Kidney (tissue), 14 donors: ENCODE measurements around the gene KNDC1. TPM values are rescaled to one million over a fixed set of nuclear protein-coding genes. Genes with fewer than 3 reads are reported as not detected.

ENCODE experiments used
- DNase-seq, 5 donors: peaks; one replicate each; pipeline ENCODE4 v3.0.0-alpha.2; 2013 to 2020
- FAIRE-seq: peaks from 2 replicates; lab custom pipeline; 2012; peaks lifted over from hg19 to GRCh38; lab: Jason Lieb, UNC
- H3K27ac ChIP-seq, 2 donors: one replicate each; pipeline ENCODE4 v1.7.0; 2013; ENCODE audit warnings: low read depth in 2 of 2, low read length in 2 of 2, inconsistent platforms in 1 of 2
- H3K27me3 ChIP-seq: one replicate; pipeline ENCODE4 v1.7.1; 2013; ENCODE audit warnings: low read length, inconsistent platforms; ENCODE audit not compliant: control insufficient read depth, insufficient read depth
- H3K36me3 ChIP-seq, 3 donors: one replicate each; pipeline versions ENCODE4 v1.7.0 to v1.7.1; 2013; ENCODE audit warnings: low read length in 3 of 3, control low read depth in 1 of 3, inconsistent platforms in 1 of 3; ENCODE audit not compliant: insufficient read depth in 3 of 3, control insufficient read depth in 2 of 3
- H3K4me1 ChIP-seq, 3 donors: one replicate each; pipeline versions ENCODE4 v1.7.0 to v1.7.1; 2013; ENCODE audit warnings: low read length in 3 of 3, inconsistent platforms in 1 of 3, low read depth in 1 of 3; ENCODE audit not compliant: control insufficient read depth in 2 of 3, insufficient read depth in 2 of 3
- H3K4me3 ChIP-seq, 3 donors: one replicate each; pipeline versions ENCODE4 v1.7.0 to v1.8.1; 2013; ENCODE audit warnings: low read length in 3 of 3, control low read depth in 1 of 3, inconsistent platforms in 1 of 3
- H3K9ac ChIP-seq, 3 donors: one replicate each; pipeline versions ENCODE4 v1.7.0 to v1.7.1; 2013; ENCODE audit warnings: low read length in 3 of 3, control low read depth in 1 of 3, inconsistent platforms in 1 of 3
- H3K9me3 ChIP-seq, 3 donors: one replicate each; pipeline versions ENCODE4 v1.7.0 to v1.7.1; 2013; ENCODE audit warnings: low read length in 3 of 3, control low read depth in 1 of 3, inconsistent platforms in 1 of 3; ENCODE audit not compliant: control insufficient read depth in 2 of 3, insufficient read depth in 1 of 3
- CTCF ChIP-seq: IDR thresholded peaks from 3 replicates; pipeline ENCODE4 v1.5.1; 2012; ENCODE audit warnings: mild to moderate bottlenecking, moderate library complexity, borderline replicate concordance; ENCODE audit not compliant: insufficient read depth; ENCODE audit errors: extremely low read depth
- intact Hi-C: fragments of 100-400 bp; cut with DNase I; formaldehyde crosslinking; loops from one replicate; pipeline ENCODE4 v1.11.1; 2022
- polyA plus RNA-seq: library from polyadenylated mRNA; stranded (reverse); fragments of 350-450 nt; fragmentation: Illumina TruSeq; extraction: RNeasy Lipid Tissue Mini Kit (QIAGEN cat#74804); gene quantifications from one replicate; pipeline ENCODE4 v1.2.3, GENCODE V29; 2014; ENCODE audit warnings: low read depth, low replicate concordance; ENCODE audit not compliant: insufficient read depth
- total RNA-seq: library from RNA; stranded (reverse); fragmentation: NEBNext Ultra II Directional; extraction: Animal tissue kit (Norgen Biotek cat#: 25700); gene quantifications from one replicate; pipeline ENCODE4 v1.2.1, GENCODE V29; 2021
- donor health status: control.
- donor health status: control.
- donor health status: control.
- donor health status: control.
- donor health status: control.
- donor health status: DM: yes; HTN: yes; CAD: no.
- donor health status: Normal renal cell carcinoma (clear cell type).

KNDC1 gene
- total and polyA plus RNA-seq, 2 donors from 2014 or later, result 0.43 to 8.7 TPM

- no peaks in the 10 kb centered on the region for H3K4me1 ChIP-seq
- FAIRE-seq (no peak), DNase-seq (no peak)
- intact Hi-C loops, result no loop called here
- H3K36me3 ChIP-seq, result no peaks in the 10 kb centered on the region
- no peak overlapping the region for H3K4me3 ChIP-seq
- no peaks in the 10 kb centered on the region for H3K27me3 ChIP-seq
- TF ChIP-seq CTCF, result no peak
- no peak overlapping the region for H3K9ac ChIP-seq
- H3K9me3 ChIP-seq, result no peaks in the 10 kb centered on the region
- H3K27ac ChIP-seq, result no peak overlapping the region
Measured at GRCh38 chr10:133189256-133189655, 29.2 kb downstream of the KNDC1 start.

GRCh38 chr10:133189726-133190125 is 29.7 kb downstream of the KNDC1 start:
- no peaks in the 10 kb centered on the region for H3K27me3 ChIP-seq
- H3K4me1 ChIP-seq, result no peaks in the 10 kb centered on the region
- H3K27ac ChIP-seq, result no peak overlapping the region
- FAIRE-seq, result no peak
- no peak for TF ChIP-seq CTCF
- H3K9me3 ChIP-seq, result no peaks in the 10 kb centered on the region
- no peaks in the 10 kb centered on the region for H3K36me3 ChIP-seq
- H3K4me3 ChIP-seq, result no peak overlapping the region
- peak in 1 of 5 donors; percentile 34 for DNase-seq
- H3K9ac ChIP-seq, result no peak overlapping the region
- intact Hi-C loops, result no loop called here

- intact Hi-C loops, result no loop called here
Measured at GRCh38 chr10:133190225-133190624, 30.2 kb downstream of the KNDC1 start.

More at GRCh38 chr10:133190225-133190624, 30.2 kb downstream of the KNDC1 start:
- FAIRE-seq (no peak), DNase-seq (no peak)
- Histone ChIP-seq H3K4me1 (no peaks in the 10 kb centered on the region), H3K36me3 (no peaks in the 10 kb centered on the region), H3K4me3 (no peak overlapping the region), H3K27ac (no peak overlapping the region), H3K27me3 (no peaks in the 10 kb centered on the region), H3K9me3 (no peaks in the 10 kb centered on the region), H3K9ac (no peak overlapping the region)
- TF ChIP-seq CTCF, result no peak
